HG03103 (cell line): ENCODE data around the gene NTRK2.

ENCODE experiments used
- ATAC-seq: cut with Tn5 transposase; IDR thresholded peaks from one replicate; pipeline ENCODE4 v1.9.1; 2021; ENCODE audit warnings: low read depth; ENCODE audit not compliant: unreplicated experiment

NTRK2 gene

GRCh38 chr9:84681516-84682285 is 12.2 kb downstream of the NTRK2 start:
- ATAC-seq = no peak

- no peak for ATAC-seq
Measured at GRCh38 chr9:84686068-84686467, 16.5 kb downstream of the NTRK2 start.

GRCh38 chr9:84688956-84689355 is 19.4 kb downstream of the NTRK2 start:
- ATAC-seq = no peak

- no peak for ATAC-seq
Measured at GRCh38 chr9:84691634-84692033, 22.1 kb downstream of the NTRK2 start.

- no peak for ATAC-seq
Measured at GRCh38 chr9:84694248-84694647, 24.7 kb downstream of the NTRK2 start.

GRCh38 chr9:84697042-84697441 is 27.5 kb downstream of the NTRK2 start:
- ATAC-seq = no peak

GRCh38 chr9:84697509-84698114 is 28.1 kb downstream of the NTRK2 start:
- ATAC-seq = no peak

- ATAC-seq = no peak
Measured at GRCh38 chr9:84698323-84698722, 28.8 kb downstream of the NTRK2 start.

- ATAC-seq = no peak
Measured at GRCh38 chr9:84699984-84700383, 30.5 kb downstream of the NTRK2 start.

- ATAC-seq = peak; percentile 87
Measured at GRCh38 chr9:84701801-84702200, 32.3 kb downstream of the NTRK2 start.

- no peak for ATAC-seq
Measured at GRCh38 chr9:84702471-84702870, 32.9 kb downstream of the NTRK2 start.

GRCh38 chr9:84703793-84704192 is 34.3 kb downstream of the NTRK2 start:
- no peak for ATAC-seq

- no peak for ATAC-seq
Measured at GRCh38 chr9:84705128-84705527, 35.6 kb downstream of the NTRK2 start.

- no peak for ATAC-seq
Measured at GRCh38 chr9:84708400-84708799, 38.9 kb downstream of the NTRK2 start.

GRCh38 chr9:84709056-84709455 is 39.5 kb downstream of the NTRK2 start:
- no peak for ATAC-seq

- ATAC-seq = no peak
Measured at GRCh38 chr9:84710701-84711397, 41.3 kb downstream of the NTRK2 start.

- no peak for ATAC-seq
Measured at GRCh38 chr9:84711398-84711777, 41.9 kb downstream of the NTRK2 start.

GRCh38 chr9:84711936-84712335 is 42.4 kb downstream of the NTRK2 start:
- no peak for ATAC-seq

GRCh38 chr9:84716217-84716616 is 46.7 kb downstream of the NTRK2 start:
- no peak for ATAC-seq

GRCh38 chr9:84718476-84718875 is 48.9 kb downstream of the NTRK2 start:
- no peak for ATAC-seq

- ATAC-seq = no peak
Measured at GRCh38 chr9:84722388-84722989, 53.0 kb downstream of the NTRK2 start.
